GM12864 (cell line): ENCODE results near the gene BAIAP2L2.

Experiments
- DNase-seq: peaks from one replicate; pipeline ENCODE4 v3.0.0-alpha.2; 2011; ENCODE audit warnings: low read depth
- H3K4me3 ChIP-seq: 2 replicates; pipeline ENCODE4 v1.5.1; 2011; ENCODE audit warnings: mild to moderate bottlenecking, low read depth, low read length, control low read depth
- CTCF ChIP-seq: IDR thresholded peaks from 2 replicates; pipeline ENCODE4 v1.5.1; 2011; ENCODE audit warnings: low read depth, mild to moderate bottlenecking, moderate library complexity, low read length, control low read depth, inconsistent platforms; ENCODE audit errors: missing control alignments

BAIAP2L2 gene

GRCh38 chr22:38089474-38089851 is 21.0 kb downstream of the BAIAP2L2 start:
- no peak for TF ChIP-seq CTCF
- no peak for DNase-seq
- H3K4me3 ChIP-seq: no peak overlapping the region

GRCh38 chr22:38088629-38089473 is 21.6 kb downstream of the BAIAP2L2 start:
- no peak overlapping the region for H3K4me3 ChIP-seq
- DNase-seq: no peak
- TF ChIP-seq CTCF: no peak

GRCh38 chr22:38087855-38088254 is 22.6 kb downstream of the BAIAP2L2 start:
- DNase-seq: no peak
- TF ChIP-seq CTCF: no peak
- no peak overlapping the region for H3K4me3 ChIP-seq

- H3K4me3 ChIP-seq: no peak overlapping the region
- DNase-seq: no peak
- no peak for TF ChIP-seq CTCF
These were observed 23.5 kb downstream of the BAIAP2L2 start for GRCh38 chr22:38086942-38087341.

GRCh38 chr22:38086001-38086845 is 24.3 kb downstream of the BAIAP2L2 start:
- DNase-seq: no peak

GRCh38 chr22:38085501-38085900 is 25.0 kb downstream of the BAIAP2L2 start:
- no peak for TF ChIP-seq CTCF
- no peak overlapping the region for H3K4me3 ChIP-seq

More at GRCh38 chr22:38086001-38086845, 24.3 kb downstream of the BAIAP2L2 start:
- H3K4me3 ChIP-seq: no peak overlapping the region
- no peak for TF ChIP-seq CTCF

More at GRCh38 chr22:38085501-38085900, 25.0 kb downstream of the BAIAP2L2 start:
- DNase-seq: no peak
